Measurements from ENCODE around the gene CFAP61. TPM values are rescaled to one million over a fixed set of nuclear protein-coding genes. Genes with fewer than 3 reads are reported as not detected.

The CFAP61 gene
- total RNA-seq, 4 donors from 2014 or later: 0.18 to 0.80 (median 0.57) TPM

GRCh38 chr20:20010639-20011500 is 41.5 kb upstream of the CFAP61 start:
- no peak for DNase-seq (ENCODE audit: low spot score in 2 of 2)
- no peaks in the 10 kb centered on the region for H3K36me3 ChIP-seq
- WGBS: 30% methylated on average over 4 of the region's 4 CpGs
- H3K4me1 ChIP-seq: peaks cover 14% of the 10 kb centered on the region
- no peaks in the 10 kb centered on the region for H3K9me3 ChIP-seq
- H3K4me3 ChIP-seq: no peak overlapping the region
- H3K27ac ChIP-seq: peak overlapping the region; percentile 64
- H3K27me3 ChIP-seq: no peaks in the 10 kb centered on the region
- TF ChIP-seq POLR2A (IDR thresholded peaks at IDR 0.05) (no peak), POLR2AphosphoS5 (IDR thresholded peaks at IDR 0.05) (no peak), CTCF (IDR thresholded peaks at IDR 0.05) (no peak), EP300 (IDR thresholded peaks at IDR 0.05) (no peak)

DNA sequence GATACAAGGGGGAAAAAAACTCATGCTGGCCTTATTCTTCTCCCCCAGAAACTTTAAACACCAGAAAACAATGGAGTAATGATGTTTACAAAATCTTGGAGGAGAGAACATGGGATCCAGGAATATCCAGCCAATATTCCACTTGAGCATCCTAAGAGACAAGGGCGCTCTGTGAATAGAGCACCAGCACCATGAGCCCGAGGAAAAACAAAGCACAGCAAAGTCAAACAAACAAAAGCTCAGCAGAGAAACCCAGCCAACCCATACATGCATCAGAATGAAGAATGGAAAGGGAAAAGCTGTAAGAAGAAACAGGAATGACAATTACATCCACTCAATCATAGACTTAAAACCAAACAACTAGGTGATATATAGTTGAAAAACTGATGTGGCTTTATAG is 39.8 kb upstream of the CFAP61 start:
- WGBS: 84% methylated on average over 2 of the region's 2 CpGs
- TF ChIP-seq POLR2AphosphoS5 (IDR thresholded peaks at IDR 0.05): no peak
- no peak for TF ChIP-seq POLR2A (IDR thresholded peaks at IDR 0.05)
- TF ChIP-seq EP300 (IDR thresholded peaks at IDR 0.05): no peak
- no peak for TF ChIP-seq CTCF (IDR thresholded peaks at IDR 0.05)
- H3K36me3 ChIP-seq: no peaks in the 10 kb centered on the region
- H3K9me3 ChIP-seq: no peaks in the 10 kb centered on the region
- peaks cover 14% of the 10 kb centered on the region for H3K4me1 ChIP-seq
- H3K27me3 ChIP-seq: no peaks in the 10 kb centered on the region
- H3K27ac ChIP-seq: no peak overlapping the region
- DNase-seq (ENCODE audit: low spot score in 2 of 2): no peak
- no peak overlapping the region for H3K4me3 ChIP-seq

- WGBS: 36% methylated on average over 2 of the region's 2 CpGs
- no peaks in the 10 kb centered on the region for H3K9me3 ChIP-seq
- H3K27ac ChIP-seq: no peak overlapping the region
- TF ChIP-seq POLR2A (IDR thresholded peaks at IDR 0.05): no peak
- no peak for TF ChIP-seq CTCF (IDR thresholded peaks at IDR 0.05)
- H3K27me3 ChIP-seq: no peaks in the 10 kb centered on the region
- no peak overlapping the region for H3K4me3 ChIP-seq
- peaks cover 35% of the 10 kb centered on the region for H3K4me1 ChIP-seq
- no peaks in the 10 kb centered on the region for H3K36me3 ChIP-seq
- DNase-seq (ENCODE audit: low spot score in 2 of 2): no peak
These were observed 37.7 kb upstream of the CFAP61 start for GRCh38 chr20:20014659-20015058.

- DNase-seq (ENCODE audit: low spot score in 2 of 2): peak; percentile 96 to 97
- no peaks in the 10 kb centered on the region for H3K36me3 ChIP-seq
- no peaks in the 10 kb centered on the region for H3K9me3 ChIP-seq
- H3K27me3 ChIP-seq: no peaks in the 10 kb centered on the region
- H3K4me1 ChIP-seq: peaks cover 36% of the 10 kb centered on the region
- peak within 1 kb of the TSS; percentile 95 for H3K4me3 ChIP-seq
- TF ChIP-seq POLR2AphosphoS5 (IDR thresholded peaks at IDR 0.05) (peak in 1 of 3 donors; percentile 80), EP300 (IDR thresholded peaks at IDR 0.05) (no peak), CTCF (IDR thresholded peaks at IDR 0.05) (peak; percentile 87)
- under 1% methylated on average over 35 of the region's 81 CpGs for WGBS
- peak within 1 kb of the TSS; percentile 86 for H3K27ac ChIP-seq
These were observed 35.1 kb upstream of the CFAP61 start, which contains the start of gene NAA20 for GRCh38 chr20:20017001-20017843. Gene NAA20 (plus strand): TSS chr20:20017362. CDS start chr20:20017397, 35 bp downstream.

- TF ChIP-seq POLR2A (IDR thresholded peaks at IDR 0.05): no peak
- no peak for TF ChIP-seq POLR2AphosphoS5 (IDR thresholded peaks at IDR 0.05)
- TF ChIP-seq CTCF (IDR thresholded peaks at IDR 0.05): no peak
- TF ChIP-seq EP300 (IDR thresholded peaks at IDR 0.05): no peak
- Histone ChIP-seq H3K36me3 (peaks cover 3% of the 10 kb centered on the region), H3K27ac (peak overlapping the region; percentile 86), H3K4me3 (peak overlapping the region; percentile 95), H3K27me3 (no peaks in the 10 kb centered on the region), H3K9me3 (no peaks in the 10 kb centered on the region), H3K4me1 (peaks cover 36% of the 10 kb centered on the region)
- DNase-seq (ENCODE audit: low spot score in 2 of 2): no peak
- 3% methylated on average over 7 of the region's 17 CpGs for WGBS
These were observed 34.5 kb upstream of the CFAP61 start for GRCh38 chr20:20017844-20018185.

Data from suprapubic skin (tissue), 4 donors.